IMR-90 (cell line): ENCODE data around the gene PGC. TPM values are rescaled to one million over a fixed set of nuclear protein-coding genes. Genes with fewer than 3 reads are reported as not detected.
A peak's percentile ranks its signal among the peaks of the same experiment; 100 is the strongest.

Experiments used
- ATAC-seq: fragments of 200-7000 bp; cut with Tn5 transposase; 2 replicates; pipeline ENCODE4 v1.9.1; 2020; ENCODE audit warnings: low read depth, mild to moderate bottlenecking, moderate library complexity
- BruUV-seq: library from RNA; stranded (reverse); fragments of 400-500 nt; replicated peaks from 2 replicates; lab custom pipeline; 2021; lab: Mats Ljungman, UMichigan
- CTCF ChIA-PET: fragments of 300-600 bp; formaldehyde crosslinking; extraction: SDS; loops from one replicate; lab custom pipeline; 2021; ENCODE audit warnings: antibody characterized with exemption; lab: Yijun Ruan, JAX
- POLR2A ChIA-PET: fragments of 300-600 bp; sonication (Branson Sonifier 250); formaldehyde crosslinking; loops from one replicate; lab custom pipeline; 2022; ENCODE audit warnings: antibody characterized with exemption; ENCODE audit not compliant: unreplicated experiment; lab: Charles Lee
- DNase-seq: peaks from one replicate; pipeline ENCODE4 v3.0.0; 2013
- H2AFZ ChIP-seq: replicated peaks from 2 replicates; pipeline ENCODE3; 2013; ENCODE audit warnings: low read length, mild to moderate bottlenecking; ENCODE audit not compliant: poor library complexity
- H2AK5ac ChIP-seq: 2 replicates; pipeline ENCODE4 v1.6.1; 2013; ENCODE audit warnings: low read depth, low read length, inconsistent platforms
- H2AK9ac ChIP-seq: replicated peaks from 2 replicates; pipeline ENCODE3; 2013; ENCODE audit warnings: mild to moderate bottlenecking, low read depth, low read length, moderate library complexity; ENCODE audit not compliant: poor library complexity
- H2BK120ac ChIP-seq: 2 replicates; pipeline ENCODE4 v1.6.1; 2013; ENCODE audit warnings: low read depth, low read length, inconsistent platforms
- H2BK15ac ChIP-seq: 3 replicates; pipeline ENCODE4 v1.6.1; 2013; ENCODE audit warnings: low read depth, low read length, inconsistent platforms
- H2BK20ac ChIP-seq: 2 replicates; pipeline ENCODE4 v1.6.1; 2013; ENCODE audit warnings: low read depth, mild to moderate bottlenecking, inconsistent platforms, low read length, moderate library complexity
- H2BK5ac ChIP-seq: 2 replicates; pipeline ENCODE4 v1.6.1; 2013; ENCODE audit warnings: mild to moderate bottlenecking, low read depth, low read length, inconsistent platforms; ENCODE audit not compliant: poor library complexity, severe bottlenecking
- H3K14ac ChIP-seq: replicated peaks from 2 replicates; pipeline ENCODE4 v1.6.1; 2013; ENCODE audit warnings: low read depth, low read length, inconsistent platforms
- H3K18ac ChIP-seq: 2 replicates; pipeline ENCODE4 v1.6.1; 2013; ENCODE audit warnings: low read depth, low read length, control low read depth
- H3K23ac ChIP-seq: 2 replicates; pipeline ENCODE4 v1.6.1; 2013; ENCODE audit warnings: low read depth, low read length, inconsistent platforms
- H3K27ac ChIP-seq: 2 replicates; pipeline ENCODE4 v1.5.1; 2013; ENCODE audit warnings: mild to moderate bottlenecking, control low read depth, low read length; ENCODE audit not compliant: insufficient read depth
- H3K27me3 ChIP-seq: 2 replicates; pipeline ENCODE4 v1.6.1; 2013; ENCODE audit warnings: low read length; ENCODE audit not compliant: control insufficient read depth, insufficient read depth
- H3K36me3 ChIP-seq: 2 replicates; pipeline ENCODE4 v1.6.1; 2013; ENCODE audit warnings: low read length, mixed read lengths; ENCODE audit not compliant: control insufficient read depth, insufficient read depth
- H3K4ac ChIP-seq: 2 replicates; pipeline ENCODE4 v1.6.1; 2013; ENCODE audit warnings: low read depth, low read length, inconsistent platforms
- H3K4me1 ChIP-seq: 2 replicates; pipeline ENCODE4 v1.6.1; 2013; ENCODE audit warnings: low read length, mixed read lengths; ENCODE audit not compliant: control insufficient read depth, insufficient read depth
- H3K4me2 ChIP-seq: 2 replicates; pipeline ENCODE4 v1.6.1; 2013; ENCODE audit warnings: low read depth, mild to moderate bottlenecking, control low read depth, low read length, moderate library complexity
- H3K4me3 ChIP-seq: 2 replicates; pipeline ENCODE4 v1.5.1; 2013; ENCODE audit warnings: low read depth, mild to moderate bottlenecking, control low read depth, low read length, moderate library complexity; ENCODE audit not compliant: insufficient read depth
- H3K56ac ChIP-seq: 2 replicates; pipeline ENCODE4 v1.6.1; 2013; ENCODE audit warnings: low read length, inconsistent platforms; ENCODE audit not compliant: insufficient read depth; ENCODE audit errors: extremely low read depth
- H3K79me1 ChIP-seq, 2 experiments: 2 replicates each; pipeline ENCODE4 v1.6.1; 2013; ENCODE audit warnings: low read length in 2 of 2, inconsistent platforms in 1 of 2, low read depth in 1 of 2
- H3K9ac ChIP-seq: 2 replicates; pipeline ENCODE4 v1.6.1; 2013; ENCODE audit warnings: low read depth, low read length, control low read depth
- H3K9me1 ChIP-seq: 2 replicates; pipeline ENCODE4 v1.6.1; 2013; ENCODE audit warnings: low read length, inconsistent platforms; ENCODE audit not compliant: insufficient read depth
- H3K9me3 ChIP-seq: 2 replicates; pipeline ENCODE4 v1.6.1; 2013; ENCODE audit warnings: low read length; ENCODE audit not compliant: control insufficient read depth, insufficient read depth
- H4K20me1 ChIP-seq: 2 replicates; pipeline ENCODE4 v1.6.1; 2013; ENCODE audit warnings: low read length, inconsistent platforms; ENCODE audit not compliant: insufficient read depth
- H4K5ac ChIP-seq: 2 replicates; pipeline ENCODE4 v1.6.1; 2013; ENCODE audit warnings: mild to moderate bottlenecking, low read depth, low read length, control low read depth
- H4K8ac ChIP-seq, 2 experiments: 2 replicates each; pipeline ENCODE4 v1.6.1; 2013; ENCODE audit warnings: low read depth in 2 of 2, low read length in 2 of 2, control low read depth in 1 of 2, inconsistent platforms in 1 of 2
- H4K91ac ChIP-seq: 2 replicates; pipeline ENCODE4 v1.6.1; 2013; ENCODE audit warnings: low read depth, low read length, inconsistent platforms; ENCODE audit not compliant: insufficient read depth
- BHLHE40 ChIP-seq: fragments of 150-350 bp; IDR thresholded peaks from 2 replicates; pipeline ENCODE4 v1.6.1; 2016; ENCODE audit warnings: mild to moderate bottlenecking, low read depth, low read length
- CEBPB ChIP-seq: IDR thresholded peaks from 2 replicates; pipeline ENCODE4 v1.6.1; 2012; ENCODE audit warnings: low read depth, low read length, improper control_type of control experiment
- CHD1 ChIP-seq: IDR thresholded peaks from 2 replicates; pipeline ENCODE4 v1.6.1; 2012; ENCODE audit warnings: low read depth, low read length, improper control_type of control experiment
- CTCF ChIP-seq: conservative IDR thresholded peaks from 2 replicates; pipeline ENCODE4 v1.5.1; 2012; ENCODE audit warnings: mild to moderate bottlenecking, low read depth, low read length, improper control_type of control experiment
- ELK1 ChIP-seq: fragments of 150-350 bp; IDR thresholded peaks from 2 replicates; pipeline ENCODE4 v1.6.1; 2016; ENCODE audit warnings: low read depth, mild to moderate bottlenecking, low read length, moderate library complexity, borderline replicate concordance
- FOS ChIP-seq: fragments of 150-350 bp; IDR thresholded peaks from 2 replicates; pipeline ENCODE4 v1.6.1; 2016; ENCODE audit warnings: low read depth, low read length
- MAFK ChIP-seq: IDR thresholded peaks from 2 replicates; pipeline ENCODE4 v1.6.1; 2012; ENCODE audit warnings: low read depth, low read length, improper control_type of control experiment
- MAZ ChIP-seq: IDR thresholded peaks from 2 replicates; pipeline ENCODE4 v1.6.1; 2012; ENCODE audit warnings: low read depth, mild to moderate bottlenecking, low read length, improper control_type of control experiment, moderate library complexity, borderline replicate concordance
- MXI1 ChIP-seq: IDR thresholded peaks from 2 replicates; pipeline ENCODE4 v1.6.1; 2012; ENCODE audit warnings: low read depth, mild to moderate bottlenecking, low read length, moderate library complexity, borderline replicate concordance
- NFE2L2 ChIP-seq: fragments of 150-350 bp; IDR thresholded peaks from 2 replicates; pipeline ENCODE4 v1.6.1; 2016; ENCODE audit warnings: low read depth, mild to moderate bottlenecking, low read length
- POLR2A ChIP-seq: IDR thresholded peaks from 2 replicates; pipeline ENCODE4 v1.6.1; 2012; ENCODE audit warnings: mild to moderate bottlenecking, low read depth, low read length
- RAD21 ChIP-seq: IDR thresholded peaks from 2 replicates; pipeline ENCODE4 v1.6.1; 2012; ENCODE audit warnings: low read length, improper control_type of control experiment
- RCOR1 ChIP-seq: IDR thresholded peaks from 2 replicates; pipeline ENCODE4 v1.6.1; 2012; ENCODE audit warnings: mild to moderate bottlenecking, low read length, improper control_type of control experiment; ENCODE audit not compliant: insufficient replicate concordance
- RFX5 ChIP-seq: IDR thresholded peaks from 2 replicates; pipeline ENCODE4 v1.8.0; 2012; ENCODE audit warnings: low read depth, mild to moderate bottlenecking, low read length, moderate library complexity
- SMC3 ChIP-seq: fragments of 150-350 bp; IDR thresholded peaks from 2 replicates; pipeline ENCODE4 v1.6.1; 2016; ENCODE audit warnings: low read depth, mild to moderate bottlenecking, antibody characterized with exemption, low read length, moderate library complexity
- USF2 ChIP-seq: fragments of 150-350 bp; IDR thresholded peaks from 2 replicates; pipeline ENCODE4 v1.6.1; 2017; ENCODE audit warnings: mild to moderate bottlenecking, antibody characterized with exemption, low read length, low read depth
- WGBS, 2 experiments: methylation state at CpG; one replicate each; pipeline versions ENCODE4 v1.1.5 to v1.1.7; 2013; ENCODE audit warnings: missing lambda C conversion rate in 2 of 2; ENCODE audit not compliant: insufficient read length in 1 of 2; ENCODE audit errors: extremely low coverage in 2 of 2; 5-methylcytosine and 5-hydroxymethylcytosine counted together
- dilution Hi-C: fragments of 300-500 bp; cut with HindIII; formaldehyde crosslinking; loops from one replicate; pipeline ENCODE4 v1.14.3; 2018; ENCODE audit warnings: low sequenced_read_pairs; ENCODE audit not compliant: unreplicated experiment
- in situ Hi-C: fragments of 300-500 bp; cut with MboI; formaldehyde crosslinking; loops from 3 replicates; pipeline ENCODE4 v1.14.3; 2019; ENCODE audit warnings: low sequenced_read_pairs, inconsistent platforms, mixed read lengths
- intact Hi-C: fragments of 100-400 bp; cut with micrococcal nuclease; formaldehyde crosslinking; loops from 2 replicates; pipeline ENCODE4 v1.10.0; 2022
- polyA plus RNA-seq, 3 experiments: library from polyadenylated mRNA; depleted of rRNA; stranded (reverse); fragments of >200 nt; gene quantifications; 2 replicates each; pipeline ENCODE4 v1.2.3, GENCODE V29; 2012; ENCODE audit warnings: low replicate concordance in 1 of 3
- total RNA-seq: library from RNA; depleted of rRNA; stranded (reverse); fragments of >200 nt; gene quantifications from 2 replicates; pipeline ENCODE4 v1.2.3, GENCODE V29; 2012

PGC gene
- total and polyA plus RNA-seq, 2 of the 4 experiments (the other 2 are of a cell fraction): not detected

GRCh38 chr6:41748542-41748941 is 1.3 kb upstream of the PGC start:
- H4K8ac ChIP-seq: no peak overlapping the region
- dilution Hi-C loops: no loop called here
- intact Hi-C loops: no loop called here
- 0 out of 2 replicates have a peak, but pooled peaks have one; percentile 48 for ATAC-seq
- H3K4ac ChIP-seq: no peak overlapping the region
- no peaks in the 10 kb centered on the region for H3K9me1 ChIP-seq
- no CpG with 5 or more reads among the region's 3 CpGs for WGBS, 2 experiments
- no peaks in the 10 kb centered on the region for H3K79me1 ChIP-seq
- ChIA-PET CTCF (no interaction called here), POLR2A (no interaction called here)
- no peak overlapping the region for H3K56ac ChIP-seq
- H3K9me3 ChIP-seq: no peaks in the 10 kb centered on the region
- H2AK5ac ChIP-seq: no peak overlapping the region
- in situ Hi-C loops: no loop called here
- no peak overlapping the region for H3K9ac ChIP-seq
- no peak overlapping the region for H4K5ac ChIP-seq
- H3K4me3 ChIP-seq: no peak overlapping the region
- H3K18ac ChIP-seq: no peak overlapping the region
- H2AK9ac ChIP-seq: no peak overlapping the region
- H3K27ac ChIP-seq: no peak overlapping the region
- no peak overlapping the region for H3K23ac ChIP-seq
- TF ChIP-seq USF2: no peak
- no peak for TF ChIP-seq CTCF
- no peak for TF ChIP-seq CEBPB
- no peak for TF ChIP-seq MXI1
- no peak for TF ChIP-seq MAFK
- no peak for TF ChIP-seq RAD21
- no peak for TF ChIP-seq ELK1
- no peak for TF ChIP-seq RFX5
- no peak for TF ChIP-seq FOS
- TF ChIP-seq RCOR1: no peak
- no peak for TF ChIP-seq CHD1
- no peak for TF ChIP-seq NFE2L2
- TF ChIP-seq SMC3: no peak
- TF ChIP-seq POLR2A: no peak
- no peak for TF ChIP-seq BHLHE40
- TF ChIP-seq MAZ: no peak
- no peak overlapping the region for H2BK120ac ChIP-seq
- peak; percentile 41 for DNase-seq
- no peak overlapping the region for H2BK5ac ChIP-seq
- no TSS peak for BruUV-seq
- H3K4me2 ChIP-seq: no peak overlapping the region
- H3K4me1 ChIP-seq: no peaks in the 10 kb centered on the region
- H2BK15ac ChIP-seq: no peak overlapping the region
- H2AFZ ChIP-seq: no peak overlapping the region
- no peaks in the 10 kb centered on the region for H3K36me3 ChIP-seq
- H2BK20ac ChIP-seq: no peak overlapping the region
- peaks cover 13% of the 10 kb centered on the region for H3K27me3 ChIP-seq
- no peaks in the 10 kb centered on the region for H4K20me1 ChIP-seq
- no peak overlapping the region for H3K14ac ChIP-seq
- no peak overlapping the region for H4K91ac ChIP-seq
